GM21381 (cell line): Measurements from ENCODE around the gene IQGAP2.
A peak's percentile ranks its signal among the peaks of the same experiment; 100 is the strongest.
"Not testable (repeated sequence)": the region's sequence is repeated elsewhere in the genome, so short reads cannot be mapped to it uniquely, and the experiment has no call there.

Experiments used
- ATAC-seq: cut with Tn5 transposase; IDR thresholded peaks from one replicate; pipeline ENCODE4 v1.9.1; 2021; ENCODE audit warnings: mild to moderate bottlenecking, moderate library complexity; ENCODE audit not compliant: unreplicated experiment

Gene IQGAP2

DNA sequence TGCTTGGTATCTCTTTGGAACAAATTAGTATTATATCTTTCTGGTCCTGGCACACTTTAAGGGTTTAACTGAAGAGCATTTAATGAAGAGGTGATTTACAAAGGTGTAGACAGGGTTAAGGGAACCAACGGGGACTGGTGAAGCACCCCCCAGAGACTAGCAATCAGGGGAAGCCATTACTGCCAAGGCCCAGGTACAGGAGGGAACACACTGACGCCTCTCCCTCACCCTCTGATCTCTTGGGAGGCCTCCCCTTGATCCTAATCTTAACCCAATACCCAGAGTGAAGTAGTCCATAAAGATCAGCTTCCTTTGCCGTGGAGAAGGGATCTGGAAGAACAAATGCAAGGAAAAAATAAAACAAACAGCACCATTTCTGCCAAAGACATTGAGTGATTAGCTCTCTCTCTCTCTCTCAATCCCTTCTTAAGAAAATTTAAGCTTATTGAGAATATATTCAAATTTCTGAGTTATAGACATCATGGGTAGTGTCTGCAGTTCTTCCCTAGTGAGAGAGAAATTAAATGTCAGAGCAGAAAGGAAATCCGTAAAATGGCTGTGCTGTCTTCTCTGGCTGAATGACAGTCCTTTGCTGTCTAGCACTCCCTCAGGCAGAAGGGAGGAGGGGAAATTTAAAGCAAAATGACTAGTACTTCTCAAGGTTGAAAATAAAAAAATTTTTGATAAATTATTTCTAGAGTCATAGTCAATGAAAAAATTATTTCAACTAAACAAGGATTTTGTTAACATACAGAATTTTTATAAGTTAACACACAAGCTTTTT is 332.9 kb downstream of the IQGAP2 start:
- no peak for ATAC-seq

DNA sequence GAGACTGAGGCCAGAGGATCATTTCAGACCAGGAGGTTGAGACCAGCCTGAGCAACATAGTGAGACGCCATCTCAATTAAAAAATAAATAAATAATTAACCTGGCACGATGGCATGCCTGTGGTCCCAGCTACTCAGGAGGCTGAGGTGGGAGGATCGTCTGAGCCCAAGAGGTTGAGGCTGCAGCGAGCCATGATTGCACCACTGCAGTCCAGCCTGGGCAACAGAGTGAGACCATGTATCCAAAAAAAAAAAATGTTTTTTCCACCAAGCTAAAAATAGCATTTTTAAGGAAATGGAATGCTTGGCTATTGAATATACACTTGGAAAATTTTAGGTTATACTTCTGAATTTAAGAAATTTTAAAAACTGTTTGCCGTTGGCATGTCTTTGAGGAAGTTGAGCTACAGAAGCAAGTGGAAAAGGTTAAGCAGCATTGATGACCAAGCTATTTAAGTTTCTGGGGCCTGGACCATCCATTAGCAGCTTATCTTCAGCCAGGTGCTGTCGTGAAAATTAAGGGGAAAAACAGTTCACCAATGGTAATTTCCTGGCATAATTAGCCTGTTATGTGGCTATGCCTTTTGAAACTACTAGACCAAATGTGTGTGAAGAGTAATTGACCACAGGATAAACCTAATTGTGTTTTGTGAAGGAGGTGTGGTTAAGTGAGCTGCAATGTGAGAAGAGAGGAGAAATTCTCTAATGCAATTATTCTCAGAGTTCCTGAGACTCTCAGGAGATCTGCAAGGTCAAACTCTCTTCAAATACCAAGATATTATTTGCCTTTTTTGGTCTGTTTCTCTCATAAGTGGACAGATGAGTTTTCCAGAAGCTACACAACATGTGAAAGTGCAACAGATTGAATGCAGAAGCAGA is 333.8 kb downstream of the IQGAP2 start:
- ATAC-seq: peak; percentile 23

GRCh38 chr5:76737846-76738245 is 334.8 kb downstream of the IQGAP2 start:
- ATAC-seq: no peak

DNA sequence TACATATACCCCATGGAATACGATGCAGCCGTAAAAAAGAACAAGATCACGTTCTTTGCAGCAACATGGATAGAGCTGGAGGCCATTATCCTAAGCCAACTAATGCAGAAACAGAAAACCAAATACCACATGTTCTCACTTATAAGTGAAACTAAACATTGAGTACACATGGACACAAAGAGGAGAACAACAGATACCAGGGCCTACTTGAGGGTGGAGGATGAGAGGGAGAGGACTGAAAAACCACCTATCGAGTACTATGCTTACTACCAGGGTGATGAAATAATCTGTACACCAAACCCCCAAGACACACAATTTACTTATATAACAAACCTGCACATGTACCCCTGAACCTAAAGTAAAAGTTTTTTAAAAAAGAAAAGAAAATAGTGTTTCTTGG is 338.4 kb downstream of the IQGAP2 start:
- ATAC-seq: not testable (repeated sequence)

- no peak for ATAC-seq
Measured at GRCh38 chr5:76742583-76742982, 339.5 kb downstream of the IQGAP2 start.

- ATAC-seq: no peak
Measured at GRCh38 chr5:76744632-76745031, 341.5 kb downstream of the IQGAP2 start.

- no peak for ATAC-seq
Measured at GRCh38 chr5:76745670-76746069, 342.6 kb downstream of the IQGAP2 start.

DNA sequence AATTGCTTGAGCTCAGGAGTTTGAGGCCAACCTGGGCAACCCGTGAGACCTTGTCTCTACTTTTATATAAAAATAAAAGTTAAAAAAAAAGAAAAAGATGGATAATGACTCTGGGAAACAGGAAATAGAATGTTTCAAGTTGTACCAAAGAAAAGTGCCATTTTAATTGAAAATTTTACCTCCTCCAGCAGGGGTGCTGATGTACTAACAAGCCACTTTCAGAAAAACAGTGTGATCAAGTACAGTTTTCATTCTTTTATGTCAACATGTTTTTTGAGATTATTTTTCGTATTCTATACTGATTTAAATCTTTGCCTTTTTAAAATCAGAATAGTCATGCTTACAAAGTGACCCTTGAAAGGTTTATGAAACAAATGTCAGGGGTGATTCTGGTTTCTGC is 343.6 kb downstream of the IQGAP2 start:
- no peak for ATAC-seq

- ATAC-seq: no peak
Measured at GRCh38 chr5:76747706-76748105, 344.6 kb downstream of the IQGAP2 start.

DNA sequence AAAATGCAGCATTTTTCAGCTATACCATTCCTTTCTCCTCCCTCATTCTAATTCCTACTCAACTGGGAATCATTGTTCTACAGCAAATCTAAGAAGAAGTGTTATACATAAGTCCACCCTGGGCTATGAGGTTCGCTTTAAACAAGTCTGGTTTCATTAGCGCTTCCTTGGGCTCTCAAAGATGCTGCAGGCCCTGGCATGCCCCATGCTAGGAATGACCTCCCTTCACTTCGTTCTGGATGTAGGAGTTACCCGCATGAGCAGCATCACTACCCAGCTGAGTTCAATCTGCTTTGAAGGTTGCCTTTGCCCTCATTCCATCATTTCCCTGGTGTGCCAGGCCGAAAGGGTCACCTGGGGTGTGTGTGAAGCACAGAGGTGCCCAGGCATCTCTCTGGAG is 348.2 kb downstream of the IQGAP2 start:
- no peak for ATAC-seq

GRCh38 chr5:76754668-76755078 is 351.6 kb downstream of the IQGAP2 start:
- no peak for ATAC-seq

GRCh38 chr5:76755779-76756637 is 352.9 kb downstream of the IQGAP2 start:
- ATAC-seq: no peak

DNA sequence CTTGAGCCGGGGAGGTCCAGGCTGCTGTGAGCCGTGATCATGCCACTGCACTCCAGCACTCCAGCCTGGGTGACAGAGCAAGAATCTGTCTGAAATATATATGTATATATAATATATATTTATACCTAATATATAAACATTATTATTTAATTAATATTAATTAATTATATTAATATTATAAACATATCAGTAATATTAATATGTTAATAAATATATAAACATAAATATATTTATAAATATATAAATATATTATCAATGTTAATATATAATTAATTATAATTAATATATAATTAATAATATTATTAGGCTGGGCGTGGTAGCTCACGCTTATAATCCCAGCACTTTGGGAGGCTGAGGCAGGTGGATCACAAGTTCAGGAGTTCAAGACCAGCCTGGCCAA is 354.0 kb downstream of the IQGAP2 start:
- no peak for ATAC-seq
